UCSD-AML1 (cell line): Measurements from ENCODE around the gene KRT2.

Experiments used
- DNase-seq: peaks from one replicate; lab custom pipeline; 2025; ENCODE audit not compliant: unreplicated experiment; lab: John Stamatoyannopoulos, UW

Gene KRT2

DNA sequence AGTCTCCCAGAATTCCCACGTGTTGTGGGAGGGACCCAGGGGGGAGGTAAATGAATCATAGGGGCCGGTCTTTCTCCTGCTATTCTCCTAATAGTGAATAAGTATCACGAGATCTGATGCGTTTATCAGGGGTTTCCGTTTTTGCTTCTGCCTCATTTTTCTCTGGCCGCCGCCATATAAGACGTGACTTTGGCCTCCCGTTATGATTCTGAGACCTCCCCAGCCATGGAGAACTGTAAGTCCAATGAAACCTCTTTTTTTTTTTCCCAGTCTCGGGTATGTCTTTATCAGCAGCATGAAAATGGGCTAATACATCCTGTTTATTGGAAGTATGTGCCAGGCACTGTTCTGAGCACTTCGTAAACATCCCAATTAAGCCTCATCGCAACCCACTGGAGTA lies 51.5 kb downstream of the KRT2 start:
- no peak for DNase-seq

GRCh38 chr12:52600071-52600470 lies 51.9 kb downstream of the KRT2 start:
- no peak for DNase-seq

- DNase-seq = no peak
These were observed 53.0 kb downstream of the KRT2 start for GRCh38 chr12:52598966-52599365.
